GM12891 (cell line): ENCODE results near the gene S100A7A.
"Not testable (repeated sequence)": the region's sequence is repeated elsewhere in the genome, so short reads cannot be mapped to it uniquely, and the experiment has no call there.

Experiments used
- PAX5 ChIP-seq: IDR thresholded peaks from 2 replicates; pipeline ENCODE4 v1.6.1; 2011; ENCODE audit warnings: low read length, moderate library complexity, mild to moderate bottlenecking; ENCODE audit not compliant: insufficient read depth, severe bottlenecking
- POLR2A ChIP-seq: IDR thresholded peaks from 2 replicates; pipeline ENCODE4 v1.6.1; 2011; ENCODE audit warnings: low read depth, low read length, control low read depth
- POLR2AphosphoS5 ChIP-seq: IDR thresholded peaks from 2 replicates; pipeline ENCODE4 v1.6.1; 2011; ENCODE audit warnings: low read depth, low read length, control low read depth
- SPI1 ChIP-seq: IDR thresholded peaks from 2 replicates; pipeline ENCODE4 v1.6.1; 2011; ENCODE audit warnings: low read depth, low read length, control low read depth
- TAF1 ChIP-seq: IDR thresholded peaks from 2 replicates; pipeline ENCODE4 v1.6.1; 2011; ENCODE audit warnings: low read depth, low read length, control low read depth

DNA sequence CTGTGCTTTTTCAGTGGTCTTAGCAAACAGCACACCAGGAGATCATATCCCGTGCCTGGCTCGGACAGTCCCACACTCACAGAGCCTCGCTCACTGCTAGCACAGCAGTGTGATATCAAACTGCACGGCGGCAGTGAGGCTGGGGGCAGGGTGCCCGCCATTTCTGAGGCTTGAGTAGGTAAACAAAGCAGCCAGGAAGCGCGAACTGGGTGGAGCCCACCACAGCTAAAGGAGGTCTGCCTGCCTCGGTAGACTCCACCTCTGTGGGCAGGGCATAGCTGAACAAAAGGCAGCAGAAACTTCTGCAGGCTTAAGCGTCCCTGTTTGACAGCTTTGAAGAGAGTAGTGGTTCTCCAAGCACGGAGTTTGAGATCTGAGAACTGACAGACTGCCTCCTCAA is 9.0 kb upstream of the S100A7A start:
- not testable (repeated sequence) for TF ChIP-seq POLR2A, TAF1, POLR2AphosphoS5, SPI1, PAX5
